ENCODE data around the gene TNFRSF11A. TPM values are rescaled to one million over a fixed set of nuclear protein-coding genes. Genes with fewer than 3 reads are reported as not detected.

TNFRSF11A gene
- total RNA-seq (ENCODE audit: unreplicated experiment) = 89.9 TPM
- long read RNA-seq, partial matches to known transcripts = 0 of 7 reads
- long read RNA-seq, other reads (novel, unspliced or antisense) = 6 of 7 reads

- H3K36me3 Mint-ChIP-seq (ENCODE audit: low read depth, unreplicated experiment) = peaks cover 4% of the 10 kb centered on the region
- H3K4me3 Mint-ChIP-seq (ENCODE audit: unreplicated experiment) = peak within 1 kb of the TSS; percentile 100
- no peaks in the 10 kb centered on the region for H3K9me3 Mint-ChIP-seq (ENCODE audit: unreplicated experiment)
- TF ChIP-seq CTCF (IDR thresholded peaks at IDR 0.05; ENCODE audit: unreplicated experiment) = peak; percentile 69
- DNase-seq (ENCODE audit: low spot score) = peak; percentile 84
- H3K4me1 Mint-ChIP-seq (ENCODE audit: unreplicated experiment) = peaks cover 72% of the 10 kb centered on the region
- peak within 1 kb of the TSS; percentile 92 for H3K27ac Mint-ChIP-seq (ENCODE audit: unreplicated experiment)
- peaks cover 16% of the 10 kb centered on the region for H3K27me3 Mint-ChIP-seq (ENCODE audit: unreplicated experiment)
Observed at GRCh38 chr18:62324917-62325805, at the start of gene TNFRSF11A. TSS of gene TNFRSF11A (plus strand) at chr18:62325310. CDS start at chr18:62325353, 43 bp downstream.

GRCh38 chr18:62277045-62277444 lies 48.1 kb upstream of the TNFRSF11A start:
- Mint-ChIP-seq H3K9me3 (ENCODE audit: unreplicated experiment) (no peaks in the 10 kb centered on the region), H3K27ac (ENCODE audit: unreplicated experiment) (no peak overlapping the region), H3K27me3 (ENCODE audit: unreplicated experiment) (no peaks in the 10 kb centered on the region), H3K4me1 (ENCODE audit: unreplicated experiment) (peaks cover 11% of the 10 kb centered on the region), H3K4me3 (ENCODE audit: unreplicated experiment) (no peak overlapping the region), H3K36me3 (ENCODE audit: low read depth, unreplicated experiment) (peaks cover 8% of the 10 kb centered on the region)
- TF ChIP-seq CTCF (IDR thresholded peaks at IDR 0.05; ENCODE audit: unreplicated experiment) = no peak
- DNase-seq (ENCODE audit: low spot score) = no peak

- Mint-ChIP-seq H3K27ac (ENCODE audit: unreplicated experiment) (no peak overlapping the region), H3K9me3 (ENCODE audit: unreplicated experiment) (no peaks in the 10 kb centered on the region)
Observed at GRCh38 chr18:62279561-62279960, 45.5 kb upstream of the TNFRSF11A start.

GRCh38 chr18:62280058-62280457 lies 45.1 kb upstream of the TNFRSF11A start:
- Mint-ChIP-seq H3K27ac (ENCODE audit: unreplicated experiment) (no peak overlapping the region), H3K36me3 (ENCODE audit: low read depth, unreplicated experiment) (peaks cover 12% of the 10 kb centered on the region), H3K4me1 (ENCODE audit: unreplicated experiment) (peaks cover 11% of the 10 kb centered on the region), H3K27me3 (ENCODE audit: unreplicated experiment) (no peaks in the 10 kb centered on the region), H3K4me3 (ENCODE audit: unreplicated experiment) (no peak overlapping the region), H3K9me3 (ENCODE audit: unreplicated experiment) (no peaks in the 10 kb centered on the region)
- no peak for DNase-seq (ENCODE audit: low spot score)
- no peak for TF ChIP-seq CTCF (IDR thresholded peaks at IDR 0.05; ENCODE audit: unreplicated experiment)

More at GRCh38 chr18:62279561-62279960, 45.5 kb upstream of the TNFRSF11A start:
- DNase-seq (ENCODE audit: low spot score) = no peak
- H3K27me3 Mint-ChIP-seq (ENCODE audit: unreplicated experiment) = no peaks in the 10 kb centered on the region
- H3K36me3 Mint-ChIP-seq (ENCODE audit: low read depth, unreplicated experiment) = peaks cover 8% of the 10 kb centered on the region
- no peak overlapping the region for H3K4me3 Mint-ChIP-seq (ENCODE audit: unreplicated experiment)
- TF ChIP-seq CTCF (IDR thresholded peaks at IDR 0.05; ENCODE audit: unreplicated experiment) = no peak
- H3K4me1 Mint-ChIP-seq (ENCODE audit: unreplicated experiment) = peaks cover 11% of the 10 kb centered on the region

GRCh38 chr18:62280786-62281185 lies 44.3 kb upstream of the TNFRSF11A start:
- no peak for DNase-seq (ENCODE audit: low spot score)
- Mint-ChIP-seq H3K9me3 (ENCODE audit: unreplicated experiment) (no peaks in the 10 kb centered on the region), H3K27ac (ENCODE audit: unreplicated experiment) (no peak overlapping the region), H3K4me3 (ENCODE audit: unreplicated experiment) (no peak overlapping the region), H3K36me3 (ENCODE audit: low read depth, unreplicated experiment) (peaks cover 13% of the 10 kb centered on the region), H3K27me3 (ENCODE audit: unreplicated experiment) (peaks cover 3% of the 10 kb centered on the region), H3K4me1 (ENCODE audit: unreplicated experiment) (peaks cover 11% of the 10 kb centered on the region)
- no peak for TF ChIP-seq CTCF (IDR thresholded peaks at IDR 0.05; ENCODE audit: unreplicated experiment)

All from endothelial cell (in vitro differentiated cells).